Lower leg skin (tissue), 3 donors: Measurements from ENCODE around the gene CYP27B1.

Experiments used
- CTCF ChIP-seq, 3 donors: fragments of 450-650 bp; IDR thresholded peaks; one replicate each; pipeline ENCODE4 v1.5.1; 2016; ENCODE audit warnings: antibody characterized with exemption in 3 of 3, mild to moderate bottlenecking in 3 of 3, moderate library complexity in 2 of 3
- POLR2A ChIP-seq, 2 donors: fragments of 450-650 bp; IDR thresholded peaks; one replicate each; pipeline ENCODE4 v1.6.1; 2016 to 2017; ENCODE audit warnings: antibody characterized with exemption in 2 of 2, mild to moderate bottlenecking in 1 of 2, moderate library complexity in 1 of 2

DNA sequence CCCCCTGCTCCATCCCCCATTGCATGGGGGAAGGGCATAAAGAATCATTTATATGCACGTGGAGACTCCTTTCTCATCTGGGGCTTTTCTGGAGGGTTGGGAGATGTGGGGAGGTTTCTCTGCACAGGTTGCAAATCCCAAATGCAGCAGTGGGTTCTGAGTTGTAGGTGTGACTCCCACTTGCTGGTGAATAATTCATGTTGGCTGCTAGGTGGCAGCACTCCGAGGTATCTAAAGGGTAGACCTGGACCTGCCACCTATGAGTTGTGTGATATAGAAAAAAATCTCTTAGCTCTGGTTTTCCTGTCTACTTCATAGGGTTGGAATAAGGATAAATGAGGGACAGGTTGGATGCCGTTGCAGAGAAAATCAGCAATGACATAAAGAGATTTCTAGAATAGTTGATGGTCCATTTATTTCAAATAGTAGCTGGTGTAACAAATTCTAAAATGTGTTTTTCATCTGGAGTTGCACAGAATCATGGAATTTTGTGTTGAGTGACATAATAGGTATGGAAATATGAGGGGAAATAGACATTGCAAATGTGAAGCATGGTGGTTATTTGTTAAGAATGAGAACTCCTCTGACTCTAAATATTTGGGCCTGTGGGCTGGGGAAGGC is 7.4 kb downstream of the CYP27B1 start:
- TF ChIP-seq CTCF (IDR thresholded peaks at IDR 0.05) (no peak), POLR2A (IDR thresholded peaks at IDR 0.05) (no peak)
